GM18511 (cell line): Measurements from ENCODE around the gene GLI3.

Experiments
- ATAC-seq: cut with Tn5 transposase; IDR thresholded peaks from one replicate; pipeline ENCODE4 v1.9.1; 2021; ENCODE audit warnings: mild to moderate bottlenecking, moderate library complexity; ENCODE audit not compliant: unreplicated experiment

The GLI3 gene

GRCh38 chr7:41938371-41938770 lies 298.6 kb downstream of the GLI3 start:
- ATAC-seq, result no peak

GRCh38 chr7:41933427-41933826 lies 303.6 kb downstream of the GLI3 start:
- no peak for ATAC-seq

- ATAC-seq, result peak; percentile 60
Observed at GRCh38 chr7:41931263-41931646, 305.8 kb downstream of the GLI3 start.

GRCh38 chr7:41930538-41931262 lies 306.3 kb downstream of the GLI3 start:
- peak; percentile 65 for ATAC-seq

- no peak for ATAC-seq
Observed at GRCh38 chr7:41928781-41929180, 308.2 kb downstream of the GLI3 start.

GRCh38 chr7:41928166-41928565 lies 308.8 kb downstream of the GLI3 start:
- no peak for ATAC-seq

DNA sequence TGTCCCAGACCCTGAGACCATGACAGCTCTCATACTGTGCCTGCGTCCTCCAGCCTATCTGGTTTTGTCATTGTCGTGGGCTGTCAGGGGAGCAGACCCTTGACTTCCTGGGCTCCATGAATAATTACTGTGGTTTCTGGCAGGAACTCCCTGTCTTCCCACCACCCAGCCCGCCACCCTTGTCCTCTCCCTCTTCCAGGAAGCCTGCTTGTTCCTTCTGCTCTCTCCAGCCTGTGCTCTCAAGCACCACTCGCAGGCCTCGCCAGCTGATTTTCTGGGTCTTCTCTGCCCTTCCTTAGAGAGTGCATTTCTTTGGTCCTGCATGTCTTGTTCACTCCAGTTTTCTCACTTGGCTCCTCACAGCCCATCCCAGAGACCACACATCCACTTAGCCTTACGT lies 309.6 kb downstream of the GLI3 start:
- no peak for ATAC-seq

- no peak for ATAC-seq
Observed at GRCh38 chr7:41925946-41926345, 311.1 kb downstream of the GLI3 start.

- ATAC-seq, result no peak
Observed at GRCh38 chr7:41924796-41925195, 312.2 kb downstream of the GLI3 start.

GRCh38 chr7:41922373-41922772 lies 314.6 kb downstream of the GLI3 start:
- no peak for ATAC-seq

GRCh38 chr7:41921453-41921981 lies 315.5 kb downstream of the GLI3 start:
- ATAC-seq, result no peak

DNA sequence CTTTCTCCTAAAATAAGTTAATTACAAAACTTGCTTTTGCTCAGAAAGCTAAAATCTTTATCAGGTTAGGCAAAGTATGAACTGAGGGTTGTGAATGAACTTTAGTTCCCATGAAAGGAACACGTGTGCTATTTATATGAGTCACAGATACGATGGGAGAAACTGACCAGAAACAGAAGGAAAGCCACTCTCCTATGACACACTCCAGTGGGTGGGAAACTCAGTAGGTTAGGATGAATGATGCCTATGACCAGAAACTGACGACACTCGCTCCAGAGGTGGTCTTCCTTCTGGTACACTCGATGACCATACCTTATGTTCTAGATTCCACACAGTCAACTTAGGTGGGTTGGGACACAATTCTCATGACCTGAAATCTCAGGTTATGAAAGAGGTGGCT lies 318.4 kb downstream of the GLI3 start:
- no peak for ATAC-seq

DNA sequence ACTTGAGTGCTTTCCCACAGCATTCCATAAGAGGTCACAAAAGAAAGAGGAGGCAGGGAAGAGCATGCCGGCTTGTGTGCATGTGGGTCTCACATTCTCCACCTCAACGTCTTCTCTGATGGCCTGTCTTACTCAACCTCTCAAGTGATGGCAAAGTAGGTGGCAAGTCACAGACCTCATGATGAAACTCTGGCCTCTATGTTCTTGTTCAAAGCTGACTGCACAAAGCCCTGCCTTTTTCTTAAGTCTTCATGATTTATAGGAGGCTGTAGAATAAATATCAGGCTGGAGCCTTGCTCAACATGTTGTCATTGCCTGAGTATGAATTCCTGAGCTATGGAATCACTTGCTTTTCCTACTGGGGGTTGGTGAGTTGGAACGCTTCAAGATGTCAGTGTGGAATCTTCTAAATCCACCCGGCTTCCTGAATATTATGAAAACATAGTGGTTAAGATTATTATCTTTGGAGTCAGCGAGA lies 320.5 kb downstream of the GLI3 start:
- no peak for ATAC-seq

- no peak for ATAC-seq
Observed at GRCh38 chr7:41915871-41916270, 321.1 kb downstream of the GLI3 start.

GRCh38 chr7:41912851-41913567 lies 324.0 kb downstream of the GLI3 start:
- no peak for ATAC-seq

DNA sequence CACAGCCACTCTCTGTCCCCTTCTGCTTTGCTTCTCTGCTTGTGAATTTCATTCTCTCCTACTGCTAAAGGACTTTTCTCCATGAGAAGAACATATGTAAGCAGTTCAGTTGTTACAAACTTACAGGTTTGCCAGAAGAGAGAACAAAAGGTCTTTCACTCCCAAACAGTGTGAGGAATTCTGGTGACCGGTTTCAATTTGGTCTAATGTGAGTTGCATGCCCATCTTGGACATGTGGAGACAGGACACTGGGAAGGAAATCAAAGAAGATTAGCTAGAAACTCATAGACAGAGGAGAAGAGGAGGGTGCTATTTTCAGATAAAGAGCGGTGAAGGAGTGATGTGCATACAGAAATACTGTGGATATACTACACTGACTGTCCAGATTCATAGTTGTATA lies 324.6 kb downstream of the GLI3 start:
- ATAC-seq, result no peak

DNA sequence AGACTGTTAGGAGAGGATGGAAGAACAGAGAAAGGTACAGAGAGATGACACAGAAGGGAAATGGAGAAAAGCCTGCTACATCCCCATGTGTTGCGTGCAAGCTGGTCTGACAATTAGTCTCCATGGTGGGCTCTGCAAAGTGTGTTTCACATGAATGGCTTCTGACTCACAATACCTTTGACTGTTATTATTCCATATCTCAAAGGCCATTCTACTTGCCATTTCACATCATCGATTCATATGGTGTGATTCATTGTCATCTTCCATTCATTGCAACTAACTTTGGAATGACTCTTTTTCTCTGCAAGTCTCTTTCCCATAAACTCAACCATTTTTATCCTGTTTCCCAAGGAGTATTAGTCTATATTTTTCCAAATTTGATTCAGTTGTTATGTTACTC lies 325.2 kb downstream of the GLI3 start:
- no peak for ATAC-seq
